OCI-LY1 (cell line): ENCODE data around the gene MORC4.

Source experiments
- H2AFZ ChIP-seq: fragments of 200-600 bp; sonication (generic), shearing (Covaris generic); 2 replicates; pipeline ENCODE4 v1.6.0; 2014; ENCODE audit warnings: antibody characterized with exemption, mild to moderate bottlenecking, low read length
- H3F3A ChIP-seq: fragments of 200-600 bp; sonication (generic), shearing (Covaris generic); 2 replicates; pipeline ENCODE4 v1.6.0; 2014; ENCODE audit warnings: mild to moderate bottlenecking, antibody characterized with exemption, low read length, moderate library complexity; ENCODE audit not compliant: insufficient read depth
- H3K27ac ChIP-seq: fragments of 200-600 bp; sonication (generic); 2 replicates; pipeline ENCODE4 v1.5.1; 2014; ENCODE audit warnings: low read length, mixed run types, mild to moderate bottlenecking, low read depth; ENCODE audit not compliant: poor library complexity, severe bottlenecking
- H3K27me3 ChIP-seq: fragments of 200-600 bp; sonication (generic); 2 replicates; pipeline ENCODE4 v1.6.0; 2014; ENCODE audit warnings: antibody characterized with exemption, mild to moderate bottlenecking, low read length, moderate library complexity; ENCODE audit not compliant: insufficient read depth
- H3K36me3 ChIP-seq: fragments of 200-600 bp; sonication (generic); 2 replicates; pipeline ENCODE4 v1.6.1; 2014; ENCODE audit warnings: mild to moderate bottlenecking, antibody characterized with exemption, low read length, moderate library complexity, mixed read lengths; ENCODE audit not compliant: insufficient read depth
- H3K4me1 ChIP-seq: fragments of 200-600 bp; sonication (generic); 2 replicates; pipeline ENCODE4 v1.5.1; 2014; ENCODE audit warnings: mild to moderate bottlenecking, low read length, moderate library complexity; ENCODE audit not compliant: insufficient read depth, severe bottlenecking
- H3K4me2 ChIP-seq: fragments of 200-600 bp; sonication (generic), shearing (Covaris generic); 2 replicates; pipeline ENCODE4 v1.6.1; 2014; ENCODE audit warnings: low read length
- H3K4me3 ChIP-seq: fragments of 200-600 bp; sonication (generic); 2 replicates; pipeline ENCODE4 v1.5.1; 2014; ENCODE audit warnings: low read length, low read depth, mild to moderate bottlenecking, mixed read lengths; ENCODE audit not compliant: poor library complexity, severe bottlenecking
- H3K79me2 ChIP-seq: fragments of 200-600 bp; shearing (Covaris generic); 2 replicates; pipeline ENCODE4 v1.6.1; 2016; ENCODE audit warnings: mixed run types, low read length, mixed read lengths; ENCODE audit not compliant: insufficient read depth
- H3K9ac ChIP-seq: fragments of 200-600 bp; sonication (generic), shearing (Covaris generic); 2 replicates; pipeline ENCODE4 v1.6.1; 2014; ENCODE audit warnings: mild to moderate bottlenecking, low read length, mixed read lengths
- H3K9me2 ChIP-seq: fragments of 200-600 bp; sonication (generic), shearing (Covaris generic); 2 replicates; pipeline ENCODE4 v1.6.1; 2014; ENCODE audit warnings: low read depth, mild to moderate bottlenecking, low read length, mixed read lengths
- H3K9me3 ChIP-seq: fragments of 200-600 bp; shearing (Covaris generic); 2 replicates; pipeline ENCODE4 v1.6.1; 2014; ENCODE audit warnings: low read length, mixed read lengths
- H4K20me1 ChIP-seq: fragments of 200-600 bp; sonication (generic), shearing (Covaris generic); 2 replicates; pipeline ENCODE4 v1.6.0; 2016; ENCODE audit warnings: mild to moderate bottlenecking, low read length; ENCODE audit not compliant: insufficient read depth
- CTCF ChIP-seq: fragments of 200-600 bp; sonication (generic), shearing (Covaris generic); IDR thresholded peaks from 2 replicates; pipeline ENCODE4 v1.5.1; 2017; ENCODE audit warnings: mild to moderate bottlenecking, antibody characterized with exemption, low read length, moderate library complexity, mixed read lengths
- EZH2 ChIP-seq: fragments of 200-600 bp; sonication (generic), shearing (Covaris generic); IDR thresholded peaks from 2 replicates; pipeline ENCODE4 v1.8.0; 2017; ENCODE audit warnings: borderline replicate concordance, mixed run types, mild to moderate bottlenecking, antibody characterized with exemption, low read length, moderate library complexity, mixed read lengths

Gene MORC4

DNA sequence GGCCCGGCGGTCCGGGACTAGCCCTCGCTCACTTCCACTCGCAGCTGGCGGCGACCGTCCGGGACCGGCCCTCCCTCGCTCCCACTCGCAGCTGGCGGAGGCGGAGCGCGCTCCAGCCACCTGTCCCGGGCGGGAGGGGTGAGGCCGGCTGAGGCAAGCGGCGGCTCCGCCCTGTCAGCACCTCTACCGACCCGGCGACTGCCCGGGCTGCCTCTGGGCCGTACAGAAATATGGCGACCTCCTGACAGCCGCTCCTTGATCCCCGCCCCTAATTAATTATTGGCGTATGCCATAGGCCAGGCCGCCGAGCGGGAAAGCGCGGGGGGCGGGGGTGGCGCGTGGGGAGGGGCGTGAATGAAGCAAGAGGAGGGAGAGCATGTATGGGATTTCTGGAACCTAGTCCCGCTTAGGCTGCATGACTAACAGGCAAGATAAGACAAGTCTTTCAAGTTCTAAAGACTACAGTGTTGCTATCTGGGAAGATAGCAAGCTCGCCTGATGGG lies at the start of gene MORC4:
MORC4 (minus strand) TSS at position 200 of the 503 bp plus-strand sequence. CDS start 243 bp downstream, outside the sequence.
- H3K4me2 ChIP-seq: peak within 1 kb of the TSS; percentile 70
- H3K27ac ChIP-seq: no peak within 1 kb of the TSS
- no peaks in the 10 kb centered on the region for H3K79me2 ChIP-seq
- peak within 1 kb of the TSS; percentile 43; the same call in 1 of the 2 replicates for H3K9ac ChIP-seq
- peak within 1 kb of the TSS; percentile 66 for H3K4me3 ChIP-seq
- no peaks in the 10 kb centered on the region for H3K27me3 ChIP-seq
- H3K9me2 ChIP-seq: no peaks in the 10 kb centered on the region
- TF ChIP-seq CTCF (no peak), EZH2 (no peak)
- no peaks in the 10 kb centered on the region for H3K36me3 ChIP-seq
- no peaks in the 10 kb centered on the region for H3K9me3 ChIP-seq
- H3F3A ChIP-seq: no peaks in the 10 kb centered on the region
- H2AFZ ChIP-seq: no peak within 1 kb of the TSS
- H3K4me1 ChIP-seq: no peaks in the 10 kb centered on the region
- H4K20me1 ChIP-seq: no peaks in the 10 kb centered on the region

GRCh38 chrX:107047622-107048021 lies 47.6 kb upstream of the MORC4 start:
- H3K36me3 ChIP-seq: no peaks in the 10 kb centered on the region
- H2AFZ ChIP-seq: no peak overlapping the region
- H3K4me1 ChIP-seq: no peaks in the 10 kb centered on the region
- TF ChIP-seq CTCF (no peak), EZH2 (no peak)
- H4K20me1 ChIP-seq: no peaks in the 10 kb centered on the region
- H3K9me3 ChIP-seq: no peaks in the 10 kb centered on the region
- no peaks in the 10 kb centered on the region for H3F3A ChIP-seq
- H3K4me3 ChIP-seq: no peak overlapping the region
- H3K4me2 ChIP-seq: no peak overlapping the region
- no peak overlapping the region for H3K27ac ChIP-seq
- H3K9me2 ChIP-seq: no peaks in the 10 kb centered on the region
- H3K27me3 ChIP-seq: no peaks in the 10 kb centered on the region
- H3K9ac ChIP-seq: no peak overlapping the region
- no peaks in the 10 kb centered on the region for H3K79me2 ChIP-seq

DNA sequence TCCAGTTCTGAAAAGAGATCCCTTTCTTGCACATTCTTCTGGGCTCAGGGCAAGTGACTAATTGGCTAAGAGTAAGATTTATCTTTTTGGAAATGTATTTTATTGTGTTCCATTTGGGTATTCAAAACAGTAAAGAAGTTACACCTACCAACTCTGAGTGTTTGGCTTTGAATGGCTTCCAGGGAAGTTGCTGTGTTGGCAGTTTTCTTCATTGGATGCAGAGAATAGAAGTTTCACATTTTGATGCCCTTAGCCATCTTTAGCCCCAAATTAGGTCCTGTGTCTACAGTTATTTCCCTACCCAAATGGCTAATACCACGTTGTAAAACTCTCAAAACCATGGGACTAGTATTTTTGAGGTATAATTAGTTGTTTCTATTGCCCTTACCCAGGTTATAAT lies 29.7 kb upstream of the MORC4 start:
- Histone ChIP-seq H4K20me1 (no peaks in the 10 kb centered on the region), H3K27ac (no peak overlapping the region), H3K4me1 (no peaks in the 10 kb centered on the region), H3K27me3 (no peaks in the 10 kb centered on the region), H3K9me2 (no peaks in the 10 kb centered on the region), H2AFZ (no peak overlapping the region), H3F3A (no peaks in the 10 kb centered on the region), H3K9me3 (no peaks in the 10 kb centered on the region), H3K36me3 (no peaks in the 10 kb centered on the region), H3K4me2 (no peak overlapping the region), H3K9ac (no peak overlapping the region), H3K79me2 (no peaks in the 10 kb centered on the region), H3K4me3 (no peak overlapping the region)
- TF ChIP-seq CTCF (no peak), EZH2 (no peak)
